Measurements from ENCODE around the gene ZBTB7C. TPM values are rescaled to one million over a fixed set of nuclear protein-coding genes. Genes with fewer than 3 reads are reported as not detected.

ZBTB7C gene
- total and polyA plus RNA-seq, 9 of the 15 experiments (the other 6 are each of a cell fraction or from before 2014, with no cell fraction given), result not detected

DNA sequence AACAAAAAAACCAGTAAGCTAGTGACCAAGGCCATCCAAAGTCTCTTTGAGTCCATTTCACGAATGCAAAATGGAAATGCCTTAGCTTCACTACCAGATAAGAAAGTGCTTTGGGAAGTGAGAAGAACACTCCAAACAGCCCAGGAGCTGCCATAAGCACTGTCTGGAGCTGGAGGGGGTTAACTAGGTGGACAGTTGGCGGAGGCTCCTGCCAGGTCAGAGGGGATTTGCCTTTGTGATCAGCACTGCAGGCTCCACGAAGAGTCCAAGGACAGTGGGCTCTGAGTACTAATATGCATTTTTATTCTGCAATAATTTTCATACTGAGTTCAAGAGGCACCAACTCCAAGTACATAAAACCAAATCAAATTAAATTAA lies 245.5 kb downstream of the ZBTB7C start:
- BruUV-seq (replicated peaks), result no TSS peak
- peaks cover 0 to 11% of the 10 kb centered on the region in 2 experiments; a peak in 2 of 5 replicates for H3K4me1 ChIP-seq (replicated peaks in 1 of 2; ENCODE audit: control insufficient read depth in 2 of 2, insufficient read depth in 2 of 2, low read length in 2 of 2)
- H3K27ac ChIP-seq (ENCODE audit: extremely low read depth, low read depth, low read length), result no peak overlapping the region
- H3K9me3 ChIP-seq (replicated peaks; ENCODE audit: control insufficient read depth, insufficient read depth, low read depth, low read length), result no peaks in the 10 kb centered on the region
- H4K20me1 ChIP-seq (replicated peaks; ENCODE audit: control insufficient read depth, insufficient read depth, low read length), result no peaks in the 10 kb centered on the region
- H3K4me3 ChIP-seq, result no peak overlapping the region
- H3K9ac ChIP-seq (ENCODE audit: insufficient read depth in 1 of 2, low read depth in 2 of 2, low read length in 2 of 2), result no peak overlapping the region
- 0% methylated on average over 3 of the region's 3 CpGs for WGBS (ENCODE audit: insufficient coverage, low coverage, missing lambda C conversion rate)
- peaks cover 2 to 32% of the 10 kb centered on the region in 2 experiments; a peak in 2 of 5 replicates for H3K27me3 ChIP-seq (ENCODE audit: control insufficient read depth in 2 of 2, insufficient read depth in 2 of 2, low read length in 2 of 2)
- H3K9me1 ChIP-seq (ENCODE audit: control insufficient read depth, insufficient read depth, low read length), result no peaks in the 10 kb centered on the region
- FAIRE-seq (no peak), DNase-seq (ENCODE audit: extremely low read depth in 1 of 4, low spot score in 3 of 4) (no peak), ATAC-seq (no peak)
- intact Hi-C loops (cut with micrococcal nuclease), result no loop called here
- ChIA-PET CTCF (ENCODE audit: low intra/inter-chr PET ratio) (no interaction called here), POLR2A (interaction anchor here (0.5 kb wide), 1 partner anchor 9 kb away, joined by 4 read pairs; no protein-coding TSS in a partner anchor)
- H2AFZ ChIP-seq (ENCODE audit: low read depth, low read length), result no peak overlapping the region
- H3K4me2 ChIP-seq (ENCODE audit: insufficient read depth, low read length), result no peak overlapping the region
- no peaks in the 10 kb centered on the region for H3K36me3 ChIP-seq (ENCODE audit: control insufficient read depth, insufficient read depth, low read length)
- H3K79me2 ChIP-seq (ENCODE audit: control insufficient read depth, insufficient read depth, low read length), result no peaks in the 10 kb centered on the region
- in situ Hi-C loops (cut with MboI), result no loop called here
- TF ChIP-seq WHSC1 (IDR thresholded peaks at IDR 0.05; ENCODE audit: low read length), result no peak
- TF ChIP-seq ELF2 (CRISPR knock-in tag; IDR thresholded peaks at IDR 0.05), result no peak
- no peak for TF ChIP-seq ZNF197 (CRISPR knock-in tag; IDR thresholded peaks at IDR 0.05; ENCODE audit: low read depth)
- TF ChIP-seq, protein P1, sequence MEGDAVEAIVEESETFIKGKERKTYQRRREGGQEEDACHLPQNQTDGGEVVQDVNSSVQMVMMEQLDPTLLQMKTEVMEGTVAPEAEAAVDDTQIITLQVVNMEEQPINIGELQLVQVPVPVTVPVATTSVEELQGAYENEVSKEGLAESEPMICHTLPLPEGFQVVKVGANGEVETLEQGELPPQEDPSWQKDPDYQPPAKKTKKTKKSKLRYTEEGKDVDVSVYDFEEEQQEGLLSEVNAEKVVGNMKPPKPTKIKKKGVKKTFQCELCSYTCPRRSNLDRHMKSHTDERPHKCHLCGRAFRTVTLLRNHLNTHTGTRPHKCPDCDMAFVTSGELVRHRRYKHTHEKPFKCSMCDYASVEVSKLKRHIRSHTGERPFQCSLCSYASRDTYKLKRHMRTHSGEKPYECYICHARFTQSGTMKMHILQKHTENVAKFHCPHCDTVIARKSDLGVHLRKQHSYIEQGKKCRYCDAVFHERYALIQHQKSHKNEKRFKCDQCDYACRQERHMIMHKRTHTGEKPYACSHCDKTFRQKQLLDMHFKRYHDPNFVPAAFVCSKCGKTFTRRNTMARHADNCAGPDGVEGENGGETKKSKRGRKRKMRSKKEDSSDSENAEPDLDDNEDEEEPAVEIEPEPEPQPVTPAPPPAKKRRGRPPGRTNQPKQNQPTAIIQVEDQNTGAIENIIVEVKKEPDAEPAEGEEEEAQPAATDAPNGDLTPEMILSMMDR (IDR thresholded peaks at IDR 0.05 in 2 of 3, conservative IDR thresholded peaks at IDR 0.05 in 1 of 3; ENCODE audit: insufficient read depth in 2 of 3, low read depth in 1 of 3, low read length in 3 of 3), result no peak
- TF ChIP-seq ADNP (tag; IDR thresholded peaks at IDR 0.05), result no peak
- no peak for TF ChIP-seq RAD21 (CRISPR knock-in tag; conservative IDR thresholded peaks at IDR 0.05 in 1 of 2, IDR thresholded peaks at IDR 0.05 in 1 of 2)
- TF ChIP-seq CBX5 (IDR thresholded peaks at IDR 0.05; ENCODE audit: borderline replicate concordance, low read depth), result no peak
- TF ChIP-seq, protein P2, sequence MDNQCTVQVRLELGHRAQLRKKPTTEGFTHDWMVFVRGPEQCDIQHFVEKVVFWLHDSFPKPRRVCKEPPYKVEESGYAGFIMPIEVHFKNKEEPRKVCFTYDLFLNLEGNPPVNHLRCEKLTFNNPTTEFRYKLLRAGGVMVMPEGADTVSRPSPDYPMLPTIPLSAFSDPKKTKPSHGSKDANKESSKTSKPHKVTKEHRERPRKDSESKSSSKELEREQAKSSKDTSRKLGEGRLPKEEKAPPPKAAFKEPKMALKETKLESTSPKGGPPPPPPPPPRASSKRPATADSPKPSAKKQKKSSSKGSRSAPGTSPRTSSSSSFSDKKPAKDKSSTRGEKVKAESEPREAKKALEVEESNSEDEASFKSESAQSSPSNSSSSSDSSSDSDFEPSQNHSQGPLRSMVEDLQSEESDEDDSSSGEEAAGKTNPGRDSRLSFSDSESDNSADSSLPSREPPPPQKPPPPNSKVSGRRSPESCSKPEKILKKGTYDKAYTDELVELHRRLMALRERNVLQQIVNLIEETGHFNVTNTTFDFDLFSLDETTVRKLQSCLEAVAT (IDR thresholded peaks at IDR 0.05), result no peak
- no peak for TF ChIP-seq TEAD4 (IDR thresholded peaks at IDR 0.05; ENCODE audit: low read length)
- TF ChIP-seq TEAD4 (CRISPR knock-in tag; IDR thresholded peaks at IDR 0.05; ENCODE audit: borderline replicate concordance), result no peak
- TF ChIP-seq PRPF4 (IDR thresholded peaks at IDR 0.05; ENCODE audit: insufficient read depth, low read depth, low read length, poor library complexity, severe bottlenecking), result no peak
- no peak for TF ChIP-seq TOE1 (IDR thresholded peaks at IDR 0.05; ENCODE audit: borderline replicate concordance)
- no peak for TF ChIP-seq TOE1 (CRISPR knock-in tag; IDR thresholded peaks at IDR 0.05; ENCODE audit: borderline replicate concordance, low read depth)
- no peak for TF ChIP-seq DIDO1 (tag; IDR thresholded peaks at IDR 0.05; ENCODE audit: low read depth)
- no peak for TF ChIP-seq FOXP4 (CRISPR knock-in tag; IDR thresholded peaks at IDR 0.05; ENCODE audit: borderline replicate concordance)
- TF ChIP-seq ZNF133 (CRISPR knock-in tag; IDR thresholded peaks at IDR 0.05), result no peak

Data from K562 (cell line).